Kidney (tissue), 14 donors: ENCODE data around the gene RAB36. TPM values are rescaled to one million over a fixed set of nuclear protein-coding genes. Genes with fewer than 3 reads are reported as not detected.

ENCODE experiments used
- DNase-seq, 5 donors: peaks; one replicate each; pipeline ENCODE4 v3.0.0-alpha.2; 2013 to 2020
- FAIRE-seq: peaks from 2 replicates; lab custom pipeline; 2012; peaks lifted over from hg19 to GRCh38; lab: Jason Lieb, UNC
- H3K27ac ChIP-seq, 2 donors: one replicate each; pipeline ENCODE4 v1.7.0; 2013; ENCODE audit warnings: low read depth in 2 of 2, low read length in 2 of 2, inconsistent platforms in 1 of 2
- H3K27me3 ChIP-seq: one replicate; pipeline ENCODE4 v1.7.1; 2013; ENCODE audit warnings: low read length, inconsistent platforms; ENCODE audit not compliant: control insufficient read depth, insufficient read depth
- H3K36me3 ChIP-seq, 3 donors: one replicate each; pipeline versions ENCODE4 v1.7.0 to v1.7.1; 2013; ENCODE audit warnings: low read length in 3 of 3, control low read depth in 1 of 3, inconsistent platforms in 1 of 3; ENCODE audit not compliant: insufficient read depth in 3 of 3, control insufficient read depth in 2 of 3
- H3K4me1 ChIP-seq, 3 donors: one replicate each; pipeline versions ENCODE4 v1.7.0 to v1.7.1; 2013; ENCODE audit warnings: low read length in 3 of 3, inconsistent platforms in 1 of 3, low read depth in 1 of 3; ENCODE audit not compliant: control insufficient read depth in 2 of 3, insufficient read depth in 2 of 3
- H3K4me3 ChIP-seq, 3 donors: one replicate each; pipeline versions ENCODE4 v1.7.0 to v1.8.1; 2013; ENCODE audit warnings: low read length in 3 of 3, control low read depth in 1 of 3, inconsistent platforms in 1 of 3
- H3K9ac ChIP-seq, 3 donors: one replicate each; pipeline versions ENCODE4 v1.7.0 to v1.7.1; 2013; ENCODE audit warnings: low read length in 3 of 3, control low read depth in 1 of 3, inconsistent platforms in 1 of 3
- H3K9me3 ChIP-seq, 3 donors: one replicate each; pipeline versions ENCODE4 v1.7.0 to v1.7.1; 2013; ENCODE audit warnings: low read length in 3 of 3, control low read depth in 1 of 3, inconsistent platforms in 1 of 3; ENCODE audit not compliant: control insufficient read depth in 2 of 3, insufficient read depth in 1 of 3
- intact Hi-C: fragments of 100-400 bp; cut with DNase I; formaldehyde crosslinking; loops from one replicate; pipeline ENCODE4 v1.11.1; 2022
- polyA plus RNA-seq: library from polyadenylated mRNA; stranded (reverse); fragments of 350-450 nt; fragmentation: Illumina TruSeq; extraction: RNeasy Lipid Tissue Mini Kit (QIAGEN cat#74804); gene quantifications from one replicate; pipeline ENCODE4 v1.2.3, GENCODE V29; 2014; ENCODE audit warnings: low read depth, low replicate concordance; ENCODE audit not compliant: insufficient read depth
- total RNA-seq: library from RNA; stranded (reverse); fragmentation: NEBNext Ultra II Directional; extraction: Animal tissue kit (Norgen Biotek cat#: 25700); gene quantifications from one replicate; pipeline ENCODE4 v1.2.1, GENCODE V29; 2021
- TF ChIP-seq, protein P1 (sequence below): IDR thresholded peaks from 3 replicates; pipeline ENCODE4 v1.5.1; 2012; ENCODE audit warnings: mild to moderate bottlenecking, moderate library complexity, borderline replicate concordance; ENCODE audit not compliant: insufficient read depth; ENCODE audit errors: extremely low read depth
- donor health status: control.
- donor health status: control.
- donor health status: control.
- donor health status: control.
- donor health status: control.
- donor health status: DM: yes; HTN: yes; CAD: no.
- donor health status: Normal renal cell carcinoma (clear cell type).

The RAB36 gene
- total and polyA plus RNA-seq, 2 donors from 2014 or later, result 9.7 to 30.5 TPM

DNA sequence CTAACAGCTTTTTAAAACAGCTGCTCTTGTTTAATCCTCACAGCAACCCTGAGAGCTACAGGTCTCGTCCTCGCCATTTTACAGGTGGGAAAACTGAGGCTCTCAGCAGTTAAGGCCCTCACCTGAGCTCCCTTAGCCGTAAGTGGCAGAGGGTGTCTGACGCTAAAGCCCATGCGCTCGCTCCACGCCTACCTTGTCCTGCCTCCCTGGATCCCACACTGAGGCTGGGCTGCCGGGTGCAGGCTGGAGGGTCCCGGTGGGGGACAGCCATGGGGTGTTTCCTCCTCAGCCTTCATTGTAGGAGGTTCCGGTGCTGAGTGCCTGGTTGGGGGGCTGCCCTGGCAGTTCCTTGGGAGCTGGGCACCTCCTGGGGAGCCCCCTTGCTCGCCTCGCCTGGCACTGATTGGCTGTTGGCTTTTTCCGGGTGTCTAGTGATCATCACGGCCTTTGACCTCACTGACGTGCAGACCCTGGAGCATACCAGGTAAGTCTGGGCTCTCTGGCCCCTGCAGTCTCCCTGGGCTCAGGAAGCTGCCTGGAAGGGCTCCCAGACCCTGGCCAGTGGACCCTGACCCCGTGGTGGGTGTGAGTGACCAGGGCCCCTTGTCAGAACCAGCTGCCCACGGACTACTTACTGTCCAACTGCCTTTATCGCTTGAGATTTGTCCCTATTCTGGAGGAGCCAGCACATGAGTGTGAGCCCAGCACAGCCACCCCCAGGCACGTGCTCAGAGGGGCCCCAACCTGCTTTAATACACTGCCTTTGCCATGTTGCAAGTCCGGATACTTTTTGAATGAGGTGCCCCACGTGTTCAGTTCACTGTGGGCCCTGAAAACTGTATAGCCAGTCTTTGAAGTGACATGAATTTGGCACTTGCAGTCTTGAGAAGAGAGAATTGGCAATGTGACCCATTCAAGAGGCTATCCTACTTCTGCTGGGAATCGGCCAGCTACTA, 12.6 kb downstream of the RAB36 start:
- no peak overlapping the region for H3K4me3 ChIP-seq
- TF ChIP-seq, protein P1, sequence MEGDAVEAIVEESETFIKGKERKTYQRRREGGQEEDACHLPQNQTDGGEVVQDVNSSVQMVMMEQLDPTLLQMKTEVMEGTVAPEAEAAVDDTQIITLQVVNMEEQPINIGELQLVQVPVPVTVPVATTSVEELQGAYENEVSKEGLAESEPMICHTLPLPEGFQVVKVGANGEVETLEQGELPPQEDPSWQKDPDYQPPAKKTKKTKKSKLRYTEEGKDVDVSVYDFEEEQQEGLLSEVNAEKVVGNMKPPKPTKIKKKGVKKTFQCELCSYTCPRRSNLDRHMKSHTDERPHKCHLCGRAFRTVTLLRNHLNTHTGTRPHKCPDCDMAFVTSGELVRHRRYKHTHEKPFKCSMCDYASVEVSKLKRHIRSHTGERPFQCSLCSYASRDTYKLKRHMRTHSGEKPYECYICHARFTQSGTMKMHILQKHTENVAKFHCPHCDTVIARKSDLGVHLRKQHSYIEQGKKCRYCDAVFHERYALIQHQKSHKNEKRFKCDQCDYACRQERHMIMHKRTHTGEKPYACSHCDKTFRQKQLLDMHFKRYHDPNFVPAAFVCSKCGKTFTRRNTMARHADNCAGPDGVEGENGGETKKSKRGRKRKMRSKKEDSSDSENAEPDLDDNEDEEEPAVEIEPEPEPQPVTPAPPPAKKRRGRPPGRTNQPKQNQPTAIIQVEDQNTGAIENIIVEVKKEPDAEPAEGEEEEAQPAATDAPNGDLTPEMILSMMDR, result no peak
- no peak overlapping the region for H3K27ac ChIP-seq
- peaks cover 0 to 3% (median 0%) of the 10 kb centered on the region in 3 donors for H3K4me1 ChIP-seq
- no peak overlapping the region for H3K9ac ChIP-seq
- no peak for DNase-seq
- FAIRE-seq, result no peak
- H3K27me3 ChIP-seq, result no peaks in the 10 kb centered on the region
- intact Hi-C loops, result no loop called here
- H3K36me3 ChIP-seq, result peaks cover 0 to 11% (median 0%) of the 10 kb centered on the region in 3 donors
- H3K9me3 ChIP-seq, result no peaks in the 10 kb centered on the region

DNA sequence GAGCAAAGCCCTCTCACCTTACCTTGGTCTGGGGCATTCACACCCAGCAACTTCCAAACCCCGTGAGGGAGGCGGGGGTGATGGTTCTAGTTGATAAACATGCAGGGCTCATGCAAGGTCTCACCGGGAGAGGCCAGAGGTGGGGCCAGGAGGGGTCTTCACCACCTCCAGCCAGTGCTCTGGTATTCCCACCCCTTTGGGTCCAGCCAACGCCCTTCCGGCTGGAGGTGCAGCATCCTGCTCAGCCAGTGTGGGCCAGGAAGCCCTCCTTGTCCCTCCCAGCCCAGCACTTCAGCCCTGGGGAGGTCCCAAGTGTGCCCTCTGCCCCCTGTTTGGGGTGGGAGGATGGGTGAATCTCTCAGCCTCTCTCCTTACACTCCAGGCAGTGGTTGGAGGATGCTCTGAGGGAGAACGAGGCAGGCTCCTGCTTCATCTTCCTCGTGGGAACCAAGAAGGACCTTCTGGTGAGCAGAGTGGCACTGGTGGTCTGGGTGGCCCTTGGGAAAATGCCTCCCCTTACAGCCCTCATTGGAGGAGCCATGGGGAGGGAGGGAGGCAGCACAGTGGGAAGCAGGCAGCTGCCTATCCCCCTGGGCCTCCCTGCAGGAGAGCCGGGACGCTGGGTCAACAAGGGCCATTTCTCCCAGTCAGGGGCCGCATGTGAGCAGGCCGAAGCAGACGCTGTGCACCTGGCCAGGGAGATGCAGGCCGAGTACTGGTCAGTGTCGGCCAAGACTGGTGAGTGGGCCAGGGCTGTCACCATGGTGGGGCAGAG, 13.4 kb downstream of the RAB36 start:
- H3K4me1 ChIP-seq, result peaks cover 0 to 3% (median 0%) of the 10 kb centered on the region in 3 donors
- no peak overlapping the region for H3K27ac ChIP-seq
- peaks cover 0 to 9% (median 0%) of the 10 kb centered on the region in 3 donors for H3K36me3 ChIP-seq
- FAIRE-seq (no peak), DNase-seq (no peak)
- no peak overlapping the region for H3K9ac ChIP-seq
- H3K4me3 ChIP-seq, result no peak overlapping the region
- intact Hi-C loops, result no loop called here
- TF ChIP-seq, protein P1, result no peak
- H3K27me3 ChIP-seq, result no peaks in the 10 kb centered on the region
- no peaks in the 10 kb centered on the region for H3K9me3 ChIP-seq

DNA sequence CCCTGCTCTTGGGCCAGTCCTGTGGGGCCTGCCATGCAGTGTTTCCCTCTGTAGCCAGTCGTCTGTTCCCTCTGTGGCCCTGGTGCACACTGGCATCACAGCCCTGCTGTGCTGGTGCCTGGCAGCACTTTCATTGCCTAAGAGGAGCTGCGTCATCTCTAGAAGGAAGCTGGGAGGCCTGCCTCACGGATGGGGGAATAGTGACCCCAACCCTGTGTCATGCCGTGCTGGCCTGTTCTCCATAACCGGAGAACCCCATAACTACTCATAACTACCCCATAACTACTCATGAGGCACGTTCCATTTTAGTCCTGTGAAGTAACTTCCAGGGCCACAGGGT, 14.0 kb downstream of the RAB36 start:
- no peak overlapping the region for H3K27ac ChIP-seq
- intact Hi-C loops, result no loop called here
- TF ChIP-seq, protein P1, result no peak

More for the DNA sequence above, 14.0 kb downstream of the RAB36 start:
- Histone ChIP-seq H3K4me1 (peaks cover 0 to 3% (median 0%) of the 10 kb centered on the region in 3 donors), H3K27me3 (no peaks in the 10 kb centered on the region), H3K9me3 (no peaks in the 10 kb centered on the region), H3K36me3 (peaks cover 0 to 9% (median 0%) of the 10 kb centered on the region in 3 donors), H3K4me3 (no peak overlapping the region), H3K9ac (no peak overlapping the region)
- FAIRE-seq (no peak), DNase-seq (no peak)
